ENCODE results near the gene PPP1R27.

The PPP1R27 gene

GRCh38 chr17:81866440-81867169 lies 31.8 kb upstream of the PPP1R27 start:
- no peak for ATAC-seq
- H3K4me3 Mint-ChIP-seq: peak overlapping the region; percentile 25
- H3K27ac Mint-ChIP-seq: peak overlapping the region; percentile 92
- H3K4me1 Mint-ChIP-seq: peaks cover 62% of the 10 kb centered on the region
- H3K9me3 Mint-ChIP-seq: no peaks in the 10 kb centered on the region
- no peaks in the 10 kb centered on the region for H3K27me3 Mint-ChIP-seq
- peaks cover 31% of the 10 kb centered on the region for H3K36me3 Mint-ChIP-seq

GRCh38 chr17:81865733-81866439 lies 31.0 kb upstream of the PPP1R27 start:
- H3K27me3 Mint-ChIP-seq: no peaks in the 10 kb centered on the region
- H3K9me3 Mint-ChIP-seq: no peaks in the 10 kb centered on the region
- peaks cover 31% of the 10 kb centered on the region for H3K36me3 Mint-ChIP-seq
- H3K4me3 Mint-ChIP-seq: no peak overlapping the region
- ATAC-seq: no peak
- H3K4me1 Mint-ChIP-seq: peaks cover 64% of the 10 kb centered on the region
- H3K27ac Mint-ChIP-seq: no peak overlapping the region

GRCh38 chr17:81865358-81865732 lies 30.5 kb upstream of the PPP1R27 start:
- H3K36me3 Mint-ChIP-seq: peaks cover 31% of the 10 kb centered on the region
- H3K4me3 Mint-ChIP-seq: no peak overlapping the region
- H3K9me3 Mint-ChIP-seq: no peaks in the 10 kb centered on the region
- H3K4me1 Mint-ChIP-seq: peaks cover 64% of the 10 kb centered on the region
- no peaks in the 10 kb centered on the region for H3K27me3 Mint-ChIP-seq
- no peak for ATAC-seq
- H3K27ac Mint-ChIP-seq: no peak overlapping the region

GRCh38 chr17:81863833-81864768 lies 29.3 kb upstream of the PPP1R27 start:
- Mint-ChIP-seq H3K9me3 (no peaks in the 10 kb centered on the region), H3K4me1 (peaks cover 58% of the 10 kb centered on the region), H3K4me3 (no peak overlapping the region), H3K27me3 (no peaks in the 10 kb centered on the region), H3K36me3 (peaks cover 25% of the 10 kb centered on the region), H3K27ac (no peak overlapping the region)
- ATAC-seq: no peak

- H3K27me3 Mint-ChIP-seq: no peaks in the 10 kb centered on the region
- H3K4me1 Mint-ChIP-seq: peaks cover 59% of the 10 kb centered on the region
- H3K27ac Mint-ChIP-seq: peak overlapping the region; percentile 20
- peak overlapping the region; percentile 69 for H3K4me3 Mint-ChIP-seq
- ATAC-seq: no peak
- no peaks in the 10 kb centered on the region for H3K9me3 Mint-ChIP-seq
- peaks cover 16% of the 10 kb centered on the region for H3K36me3 Mint-ChIP-seq
Measured at GRCh38 chr17:81863123-81863675, 28.3 kb upstream of the PPP1R27 start.

GRCh38 chr17:81860756-81861568 lies 26.1 kb upstream of the PPP1R27 start:
- Mint-ChIP-seq H3K4me1 (peaks cover 52% of the 10 kb centered on the region), H3K36me3 (peaks cover 18% of the 10 kb centered on the region), H3K9me3 (no peaks in the 10 kb centered on the region), H3K27me3 (no peaks in the 10 kb centered on the region), H3K4me3 (peak overlapping the region; percentile 89), H3K27ac (peak overlapping the region; percentile 93)
- ATAC-seq: peak; percentile 95

- H3K36me3 Mint-ChIP-seq: peaks cover 26% of the 10 kb centered on the region
- peak within 1 kb of the TSS; percentile 89 for H3K4me3 Mint-ChIP-seq
- H3K27me3 Mint-ChIP-seq: no peaks in the 10 kb centered on the region
- no peaks in the 10 kb centered on the region for H3K9me3 Mint-ChIP-seq
- peaks cover 45% of the 10 kb centered on the region for H3K4me1 Mint-ChIP-seq
- ATAC-seq: no peak
- peak within 1 kb of the TSS; percentile 93 for H3K27ac Mint-ChIP-seq
Measured at GRCh38 chr17:81859906-81860755, 25.3 kb upstream of the PPP1R27 start, which contains the start of gene P4HB. Gene P4HB, minus strand, starts transcription at chr17:81860535. Its CDS starts 64 bp downstream, at chr17:81860471.

GRCh38 chr17:81858967-81859905 lies 24.4 kb upstream of the PPP1R27 start:
- Mint-ChIP-seq H3K36me3 (peaks cover 32% of the 10 kb centered on the region), H3K27me3 (no peaks in the 10 kb centered on the region), H3K4me3 (peak overlapping the region; percentile 74), H3K9me3 (no peaks in the 10 kb centered on the region), H3K4me1 (peaks cover 45% of the 10 kb centered on the region), H3K27ac (peak overlapping the region; percentile 93)
- ATAC-seq: no peak

- H3K9me3 Mint-ChIP-seq: no peaks in the 10 kb centered on the region
- ATAC-seq: no peak
- peak overlapping the region; percentile 74 for H3K4me3 Mint-ChIP-seq
- no peak overlapping the region for H3K27ac Mint-ChIP-seq
- H3K36me3 Mint-ChIP-seq: peaks cover 40% of the 10 kb centered on the region
- peaks cover 43% of the 10 kb centered on the region for H3K4me1 Mint-ChIP-seq
- no peaks in the 10 kb centered on the region for H3K27me3 Mint-ChIP-seq
Measured at GRCh38 chr17:81858170-81858966, 23.5 kb upstream of the PPP1R27 start.

- no peaks in the 10 kb centered on the region for H3K9me3 Mint-ChIP-seq
- H3K4me3 Mint-ChIP-seq: no peak overlapping the region
- H3K36me3 Mint-ChIP-seq: peaks cover 53% of the 10 kb centered on the region
- peaks cover 29% of the 10 kb centered on the region for H3K4me1 Mint-ChIP-seq
- no peaks in the 10 kb centered on the region for H3K27me3 Mint-ChIP-seq
- no peak overlapping the region for H3K27ac Mint-ChIP-seq
- no peak for ATAC-seq
Measured at GRCh38 chr17:81854974-81855774, 20.3 kb upstream of the PPP1R27 start.

- no peak overlapping the region for H3K4me3 Mint-ChIP-seq
- H3K27me3 Mint-ChIP-seq: no peaks in the 10 kb centered on the region
- ATAC-seq: no peak
- H3K9me3 Mint-ChIP-seq: no peaks in the 10 kb centered on the region
- peaks cover 49% of the 10 kb centered on the region for H3K36me3 Mint-ChIP-seq
- no peak overlapping the region for H3K27ac Mint-ChIP-seq
- H3K4me1 Mint-ChIP-seq: peaks cover 5% of the 10 kb centered on the region
Measured at GRCh38 chr17:81852237-81852636, 17.4 kb upstream of the PPP1R27 start.

Measured in stimulated activated memory B cell treated with anti-CD40 and anti-IgM and Interleukin-4, amounts not matched to agents 10 μg/mL and 1 μg/mL and 100 μg/mL, for 72 hours (primary cell).